GM23248 (cell line): ENCODE data around the gene RAB27A.
"Not testable (repeated sequence)": the region's sequence is repeated elsewhere in the genome, so short reads cannot be mapped to it uniquely, and the experiment has no call there.

Experiments used
- EZH2 ChIP-seq: fragments of 200-600 bp; sonication (generic); IDR thresholded peaks from 2 replicates; pipeline ENCODE4 v1.6.1; 2018; ENCODE audit warnings: antibody characterized with exemption, mild to moderate bottlenecking; ENCODE audit not compliant: insufficient read depth, poor library complexity, severe bottlenecking
- EZH2phosphoT487 ChIP-seq: fragments of 200-600 bp; sonication (generic); IDR thresholded peaks from 2 replicates; pipeline ENCODE4 v1.6.1; 2018; ENCODE audit warnings: antibody characterized with exemption, moderate library complexity, mild to moderate bottlenecking, low read depth; ENCODE audit not compliant: insufficient read depth

- TF ChIP-seq EZH2phosphoT487, EZH2: not testable (repeated sequence)
Measured at GRCh38 chr15:55286442-55287189, 3.0 kb downstream of the RAB27A start.
